ENCODE measurements around the gene TMCC1. TPM values are rescaled to one million over a fixed set of nuclear protein-coding genes. Genes with fewer than 3 reads are reported as not detected.
A peak's percentile ranks its signal among the peaks of the same experiment; 100 is the strongest.

TMCC1 gene
- polyA plus RNA-seq, 2 of the 4 experiments (the other 2 are of a cell fraction): 30.3 to 75.7 TPM

GRCh38 chr3:129651435-129652202 lies 241.9 kb downstream of the TMCC1 start (continued):
- no peak for TF ChIP-seq NFE2L2 (conservative IDR thresholded peaks at IDR 0.05; ENCODE audit: low read length)
- TF ChIP-seq ELK1 (IDR thresholded peaks at IDR 0.05; ENCODE audit: low read depth, low read length): no peak
- peak; percentile 77 for TF ChIP-seq JUNB (IDR thresholded peaks at IDR 0.05)
- no peak for TF ChIP-seq ZC3H11A (IDR thresholded peaks at IDR 0.05)
- no peak for TF ChIP-seq HOXB5 (CRISPR knock-in tag; IDR thresholded peaks at IDR 0.05)
- no peak for TF ChIP-seq EHF (CRISPR knock-in tag; IDR thresholded peaks at IDR 0.05)
- peak; percentile 55; the same call in 2 of the 3 replicates for TF ChIP-seq SMC3 (IDR thresholded peaks at IDR 0.05)
- TF ChIP-seq ESRRA (IDR thresholded peaks at IDR 0.05; ENCODE audit: borderline replicate concordance, low read length): no peak
- no peak for TF ChIP-seq RFX5 (IDR thresholded peaks at IDR 0.05)
- TF ChIP-seq BCL3 (IDR thresholded peaks at IDR 0.05): peak; percentile 63; the same call in 1 of the 3 replicates
- TF ChIP-seq REST (IDR thresholded peaks at IDR 0.05): no peak
- no peak for TF ChIP-seq ATOH8 (CRISPR knock-in tag; IDR thresholded peaks at IDR 0.05; ENCODE audit: low read depth)
- no peak for TF ChIP-seq RNF2 (IDR thresholded peaks at IDR 0.05; ENCODE audit: borderline replicate concordance, low read depth)
- no peak for TF ChIP-seq KDM1A (IDR thresholded peaks at IDR 0.05; ENCODE audit: low read depth)
- TF ChIP-seq POLR2A (IDR thresholded peaks at IDR 0.05; ENCODE audit: low read length): no peak
- TF ChIP-seq CHD4 (IDR thresholded peaks at IDR 0.05; ENCODE audit: borderline replicate concordance): no peak
- TF ChIP-seq HES2 (IDR thresholded peaks at IDR 0.05): no peak
- TF ChIP-seq POLR2AphosphoS2 (conservative IDR thresholded peaks at IDR 0.05; ENCODE audit: low read length): no peak
- no peak for TF ChIP-seq MAZ (IDR thresholded peaks at IDR 0.05; ENCODE audit: borderline replicate concordance, low read depth, low read length)
- no peak for TF ChIP-seq TP53 (CRISPR knock-in tag; IDR thresholded peaks at IDR 0.05)
- TF ChIP-seq RCOR1 (IDR thresholded peaks at IDR 0.05; ENCODE audit: low read depth, low read length): no peak
- peak; percentile 65 to 90; a peak in 3 of 4 replicates for TF ChIP-seq CEBPB (IDR thresholded peaks at IDR 0.05)
- TF ChIP-seq E2F6 (IDR thresholded peaks at IDR 0.05; ENCODE audit: borderline replicate concordance, low read depth): no peak
- no peak for TF ChIP-seq FOXS1 (CRISPR knock-in tag; IDR thresholded peaks at IDR 0.05)
- no peak for TF ChIP-seq ZNF302 (CRISPR knock-in tag; IDR thresholded peaks at IDR 0.05)
- peak; percentile 62 to 68 for TF ChIP-seq RAD21 (conservative IDR thresholded peaks at IDR 0.05 in 1 of 2, IDR thresholded peaks at IDR 0.05 in 1 of 2)
- TF ChIP-seq MAX (IDR thresholded peaks at IDR 0.05): peak; percentile 70
- no peak for TF ChIP-seq HDAC2 (IDR thresholded peaks at IDR 0.05)
- TF ChIP-seq PBX3 (IDR thresholded peaks at IDR 0.05): no peak
- TF ChIP-seq CBX8 (IDR thresholded peaks at IDR 0.05): no peak
- no peak for TF ChIP-seq SREBF2 (IDR thresholded peaks at IDR 0.05)
- TF ChIP-seq HEYL (CRISPR knock-in tag; IDR thresholded peaks at IDR 0.05): no peak
- TF ChIP-seq EHMT2 (IDR thresholded peaks at IDR 0.05; ENCODE audit: low read depth): no peak
- TF ChIP-seq HOXB13 (CRISPR knock-in tag; IDR thresholded peaks at IDR 0.05; ENCODE audit: low read depth): 0 out of 2 replicates have a peak, but pooled peaks have one; percentile 52
- no peak for TF ChIP-seq CHD2 (IDR thresholded peaks at IDR 0.05; ENCODE audit: low read length, partially characterized antibody)

Measured in A549 (cell line).